B cell (primary cell): ENCODE results near the gene BTK.

Source experiments
- EZH2 ChIP-seq: IDR thresholded peaks from 2 replicates; pipeline ENCODE4 v1.6.1; 2012; ENCODE audit warnings: borderline replicate concordance, low read depth, mild to moderate bottlenecking, moderate library complexity, low read length; ENCODE audit not compliant: insufficient read depth, poor library complexity, severe bottlenecking
- TF ChIP-seq, protein P1 (sequence below): fragments of 200-600 bp; IDR thresholded peaks from one replicate; pipeline ENCODE4 v1.8.0; 2022; ENCODE audit warnings: antibody characterized with exemption, mild to moderate bottlenecking

- TF ChIP-seq, protein P1, sequence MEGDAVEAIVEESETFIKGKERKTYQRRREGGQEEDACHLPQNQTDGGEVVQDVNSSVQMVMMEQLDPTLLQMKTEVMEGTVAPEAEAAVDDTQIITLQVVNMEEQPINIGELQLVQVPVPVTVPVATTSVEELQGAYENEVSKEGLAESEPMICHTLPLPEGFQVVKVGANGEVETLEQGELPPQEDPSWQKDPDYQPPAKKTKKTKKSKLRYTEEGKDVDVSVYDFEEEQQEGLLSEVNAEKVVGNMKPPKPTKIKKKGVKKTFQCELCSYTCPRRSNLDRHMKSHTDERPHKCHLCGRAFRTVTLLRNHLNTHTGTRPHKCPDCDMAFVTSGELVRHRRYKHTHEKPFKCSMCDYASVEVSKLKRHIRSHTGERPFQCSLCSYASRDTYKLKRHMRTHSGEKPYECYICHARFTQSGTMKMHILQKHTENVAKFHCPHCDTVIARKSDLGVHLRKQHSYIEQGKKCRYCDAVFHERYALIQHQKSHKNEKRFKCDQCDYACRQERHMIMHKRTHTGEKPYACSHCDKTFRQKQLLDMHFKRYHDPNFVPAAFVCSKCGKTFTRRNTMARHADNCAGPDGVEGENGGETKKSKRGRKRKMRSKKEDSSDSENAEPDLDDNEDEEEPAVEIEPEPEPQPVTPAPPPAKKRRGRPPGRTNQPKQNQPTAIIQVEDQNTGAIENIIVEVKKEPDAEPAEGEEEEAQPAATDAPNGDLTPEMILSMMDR, result no peak
- no peak for TF ChIP-seq EZH2
Measured at GRCh38 chrX:101349193-101349562, 36.8 kb downstream of the BTK start.
